AG09309 (cell line): ENCODE data around the gene LPCAT2.
"Not testable (repeated sequence)": the region's sequence is repeated elsewhere in the genome, so short reads cannot be mapped to it uniquely, and the experiment has no call there.

ENCODE experiments used
- DNase-seq: peaks from one replicate; pipeline ENCODE4 v3.0.0-alpha.2; 2010; ENCODE audit warnings: low read depth
- H3K4me3 ChIP-seq: 2 replicates; pipeline ENCODE4 v1.5.1; 2011; ENCODE audit warnings: mild to moderate bottlenecking, low read depth, low read length, moderate library complexity; ENCODE audit not compliant: control insufficient read depth
- CTCF ChIP-seq: IDR thresholded peaks from 2 replicates; pipeline ENCODE4 v1.5.1; 2011; ENCODE audit warnings: mild to moderate bottlenecking, low read depth, low read length, inconsistent platforms; ENCODE audit not compliant: insufficient read depth, control insufficient read depth; ENCODE audit errors: missing control alignments

The LPCAT2 gene

DNA sequence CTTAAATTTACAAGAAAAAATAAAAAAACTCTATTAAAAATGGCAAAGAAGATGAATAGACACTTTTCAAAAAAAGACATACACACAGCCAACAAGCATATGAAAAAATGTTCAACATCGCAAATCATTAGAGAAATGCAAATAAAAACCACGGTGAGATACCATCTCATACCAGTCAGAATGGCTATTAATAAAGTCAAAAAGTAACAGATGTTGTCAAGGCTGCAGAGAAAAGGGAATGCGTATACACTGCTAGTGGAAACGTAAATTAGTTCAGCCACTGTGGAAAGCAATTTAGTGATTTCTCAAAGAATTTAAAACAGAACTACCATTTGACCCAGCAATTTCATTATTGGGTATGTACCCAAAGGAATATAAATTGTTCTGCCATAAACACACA lies 89.1 kb downstream of the LPCAT2 start:
- no peak for TF ChIP-seq CTCF
- H3K4me3 ChIP-seq = no peak overlapping the region
- DNase-seq = no peak

GRCh38 chr16:55605754-55606336 lies 97.0 kb downstream of the LPCAT2 start:
- H3K4me3 ChIP-seq = no peak overlapping the region
- DNase-seq = no peak
- TF ChIP-seq CTCF = no peak

- DNase-seq = no peak
- no peak overlapping the region for H3K4me3 ChIP-seq
- TF ChIP-seq CTCF = no peak
Observed at GRCh38 chr16:55613613-55614335, 104.9 kb downstream of the LPCAT2 start.

DNA sequence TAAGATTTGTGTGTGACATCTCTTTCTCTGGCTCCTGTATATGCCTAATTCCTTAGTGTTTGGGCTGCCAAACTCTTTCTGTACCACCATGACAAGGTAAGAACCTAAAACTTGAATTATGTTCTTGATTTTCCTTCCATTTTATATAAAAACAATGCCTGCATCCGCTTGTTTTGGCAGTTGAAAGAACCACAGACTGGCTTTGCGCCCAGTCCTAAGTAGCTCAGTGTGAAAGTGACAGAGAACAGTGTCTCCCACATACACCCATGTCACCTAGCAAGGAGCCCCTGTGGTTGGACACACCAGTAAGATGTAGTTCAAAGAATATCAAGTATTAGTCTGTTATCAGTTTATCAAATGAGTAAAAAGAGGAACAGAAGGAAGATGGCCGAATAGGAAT lies 106.2 kb downstream of the LPCAT2 start:
- DNase-seq = no peak
- H3K4me3 ChIP-seq = no peak overlapping the region
- TF ChIP-seq CTCF = no peak

DNA sequence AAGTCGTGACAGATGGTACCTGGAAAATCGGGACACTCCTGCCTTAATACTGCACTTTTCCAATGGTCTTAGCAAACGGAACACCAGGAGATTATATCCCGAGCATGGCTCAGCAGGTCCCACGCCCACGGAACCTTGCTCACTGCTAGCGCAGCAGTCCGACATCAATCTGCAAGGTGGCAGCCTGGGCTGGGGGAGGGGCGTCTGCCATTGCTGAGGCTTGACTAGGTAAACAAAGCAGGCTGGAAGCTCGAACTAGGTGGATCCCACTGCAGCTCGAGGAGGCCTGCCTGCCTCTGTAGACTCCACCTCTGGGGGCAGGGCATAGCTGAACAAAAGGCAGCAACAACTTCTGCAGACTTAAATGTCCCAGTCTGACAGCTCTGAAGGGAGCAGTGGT lies 106.8 kb downstream of the LPCAT2 start:
- not testable (repeated sequence) for DNase-seq, H3K4me3 ChIP-seq

DNA sequence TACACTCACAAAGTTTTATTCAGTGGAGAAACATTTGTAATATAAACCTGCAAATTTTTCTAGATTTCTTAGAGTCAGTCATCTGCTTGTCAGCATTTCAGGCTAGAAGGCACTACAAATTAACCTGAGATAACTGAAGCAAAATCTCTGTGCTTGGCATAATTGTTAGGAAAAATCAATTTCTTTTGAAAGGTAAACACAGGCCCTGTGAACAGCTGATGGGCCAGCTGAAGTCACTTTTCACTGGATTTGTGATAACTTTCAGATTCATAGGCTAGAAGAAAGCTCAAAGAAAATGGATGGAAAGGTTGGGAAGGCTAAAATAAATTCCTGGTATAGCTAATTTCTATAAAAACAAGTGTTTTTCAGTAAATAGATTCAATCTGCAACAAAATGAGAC lies 112.9 kb downstream of the LPCAT2 start:
- no peak for DNase-seq
- no peak for TF ChIP-seq CTCF
- no peak overlapping the region for H3K4me3 ChIP-seq

DNA sequence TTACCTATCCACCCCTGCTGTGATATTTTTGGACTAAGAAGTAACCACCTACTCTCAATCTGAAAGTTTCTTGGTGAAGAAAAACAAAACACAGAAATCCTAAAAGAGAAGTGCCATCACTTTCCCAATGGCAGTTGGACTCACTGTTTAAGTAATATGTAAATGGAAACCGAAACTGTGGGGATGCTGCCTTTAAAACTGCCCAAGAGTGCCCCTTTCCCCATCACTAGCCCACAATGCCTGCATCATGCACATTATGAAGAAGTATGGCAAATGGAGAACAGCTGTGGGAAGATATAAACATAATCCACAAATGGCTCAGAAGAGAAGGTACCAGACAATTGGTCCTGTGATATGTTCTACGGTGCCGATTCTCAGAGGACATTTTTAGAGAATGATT lies 113.4 kb downstream of the LPCAT2 start:
- no peak overlapping the region for H3K4me3 ChIP-seq
- no peak for TF ChIP-seq CTCF
- DNase-seq = no peak
